ENCODE results near the gene CEL.

The CEL gene

GRCh38 chr9:133029994-133030316 lies 31.8 kb upstream of the CEL start (continued):
- TF ChIP-seq ZNF658 (tag by site-specific recombination; IDR thresholded peaks at IDR 0.05) (no peak), ZBTB49 (tag by site-specific recombination; IDR thresholded peaks at IDR 0.05; ENCODE audit: low read depth) (no peak), ZNF792 (tag by site-specific recombination; IDR thresholded peaks at IDR 0.05) (peak; percentile 96)

GRCh38 chr9:133030317-133031129 lies 31.3 kb upstream of the CEL start, which contains the start of gene GTF3C5:
GTF3C5 (plus strand) TSS chr9:133030997; CDS start chr9:133031012, 15 bp downstream.
- Histone ChIP-seq H3K36me3 (ENCODE audit: control insufficient read depth in 2 of 2, insufficient read depth in 1 of 2, low read length in 2 of 2) (peaks cover 0 to 23% of the 10 kb centered on the region in 2 experiments; a peak in 1 of 3 replicates), H3K27ac (ENCODE audit: extremely low read depth, low read depth, low read length) (peak within 1 kb of the TSS; percentile 35; the same call in 1 of the 2 replicates), H3K9me3 (ENCODE audit: control insufficient read depth, insufficient read depth, low read depth, low read length) (no peaks in the 10 kb centered on the region), H3K4me3 (ENCODE audit: low read depth, low read length) (peak within 1 kb of the TSS; percentile 75), H3K4me1 (ENCODE audit: control insufficient read depth, insufficient read depth, low read length) (no peaks in the 10 kb centered on the region)
- CTCF ChIA-PET: interaction anchor here (0.6 to 5.2 kb wide), 16 partner anchors 8 to 608 kb away, joined by 3 to 78 read pairs (median 4); no protein-coding TSS in a partner anchor
- POLR2A ChIA-PET: interaction anchor here (0.6 to 2.1 kb wide), 50 partner anchors 9 to 993 kb away, joined by 3 to 26 read pairs (median 5); partner anchors contain the start of genes CACFD1, DDX31, GFI1B and GTF3C4
- TF ChIP-seq ZNF416 (tag by site-specific recombination; IDR thresholded peaks at IDR 0.05) (no peak), ZNF837 (tag by site-specific recombination; IDR thresholded peaks at IDR 0.05) (no peak), REPIN1 (tag by site-specific recombination; IDR thresholded peaks at IDR 0.05; ENCODE audit: low read depth) (peak; percentile 90; the same call in 1 of the 2 replicates), PATZ1 (tag by site-specific recombination; IDR thresholded peaks at IDR 0.05) (peak; percentile 94), ZNF184 (tag by site-specific recombination; IDR thresholded peaks at IDR 0.05) (peak; percentile 85), ZSCAN5A (tag by site-specific recombination; IDR thresholded peaks at IDR 0.05) (peak; percentile 98), GLI2 (tag by site-specific recombination; IDR thresholded peaks at IDR 0.05; ENCODE audit: borderline replicate concordance, low read depth) (peak; percentile 18; the same call in 1 of the 2 replicates), ZNF792 (tag by site-specific recombination; IDR thresholded peaks at IDR 0.05) (peak; percentile 76; the same call in 1 of the 2 replicates), ZNF16 (tag by site-specific recombination; IDR thresholded peaks at IDR 0.05; ENCODE audit: low read depth) (peak; percentile 17; the same call in 1 of the 2 replicates), FEZF1 (tag by site-specific recombination; IDR thresholded peaks at IDR 0.05) (peak; percentile 41), ZNF350 (tag by site-specific recombination; IDR thresholded peaks at IDR 0.05) (no peak), ZSCAN23 (tag by site-specific recombination; IDR thresholded peaks at IDR 0.05) (peak; percentile 98), ZBTB44 (tag by site-specific recombination; IDR thresholded peaks at IDR 0.05) (peak; percentile 16; the same call in 1 of the 2 replicates), ZNF324 (tag by site-specific recombination; IDR thresholded peaks at IDR 0.05) (peak; percentile 99), ZNF510 (tag by site-specific recombination; IDR thresholded peaks at IDR 0.05; ENCODE audit: insufficient replicate concordance) (peak; percentile 40), ZNF426 (tag by site-specific recombination; IDR thresholded peaks at IDR 0.05) (0 out of 2 replicates have a peak, but pooled peaks have one; percentile 10), ZSCAN30 (tag by site-specific recombination; IDR thresholded peaks at IDR 0.05) (peak; percentile 88; the same call in 1 of the 2 replicates), PBX3 (CRISPR knock-in tag; IDR thresholded peaks at IDR 0.05) (peak; percentile 87; the same call in 1 of the 2 replicates), ZIC2 (tag by site-specific recombination; IDR thresholded peaks at IDR 0.05) (peak; percentile 37; the same call in 1 of the 2 replicates), IKZF3 (tag by site-specific recombination; IDR thresholded peaks at IDR 0.05) (peak; percentile 82), ZNF624 (tag by site-specific recombination; IDR thresholded peaks at IDR 0.05) (peak; percentile 83; the same call in 1 of the 2 replicates), ZNF341 (tag by site-specific recombination; IDR thresholded peaks at IDR 0.05; ENCODE audit: low read depth) (0 out of 2 replicates have a peak, but pooled peaks have one; percentile 36), ZNF146 (tag by site-specific recombination; IDR thresholded peaks at IDR 0.05) (peak; percentile 85)

Measured in HEK293 (cell line).